SK-N-SH (cell line): ENCODE results near the gene C1QTNF9.

Experiments used
- CHD2 ChIP-seq: fragments of 150-350 bp; IDR thresholded peaks from 2 replicates; pipeline ENCODE4 v1.6.1; 2018; ENCODE audit warnings: low read length; ENCODE audit not compliant: partially characterized antibody
- CTCF ChIP-seq: fragments of 200-600 bp; sonication (generic); IDR thresholded peaks from 2 replicates; pipeline ENCODE4 v1.6.1; 2017; ENCODE audit warnings: antibody characterized with exemption, mild to moderate bottlenecking, moderate library complexity
- EP300 ChIP-seq, 2 experiments: IDR thresholded peaks; 2 replicates each; pipeline versions ENCODE4 v1.4.0 to v1.6.1; 2012; ENCODE audit warnings: borderline replicate concordance in 1 of 2, low read depth in 1 of 2, low read length in 1 of 2
- EZH2phosphoT487 ChIP-seq: fragments of 200-600 bp; sonication (generic); IDR thresholded peaks from 2 replicates; pipeline ENCODE4 v1.6.1; 2017; ENCODE audit warnings: low read depth, mixed run types, mild to moderate bottlenecking, antibody characterized with exemption, moderate library complexity, borderline replicate concordance
- FOXM1 ChIP-seq: IDR thresholded peaks from 2 replicates; pipeline ENCODE4 v1.4.0; 2012; ENCODE audit warnings: low read depth, mild to moderate bottlenecking
- GABPA ChIP-seq: IDR thresholded peaks from 2 replicates; pipeline ENCODE4 v1.4.0; 2012; ENCODE audit warnings: low read depth, mild to moderate bottlenecking
- POLR2AphosphoS5 ChIP-seq: IDR thresholded peaks from 2 replicates; pipeline ENCODE4 v1.6.1; 2012; ENCODE audit warnings: low read depth, low read length
- RAD21 ChIP-seq: IDR thresholded peaks from 2 replicates; pipeline ENCODE4 v1.6.1; 2012; ENCODE audit warnings: mild to moderate bottlenecking, low read length
- RCOR1 ChIP-seq: fragments of 150-350 bp; IDR thresholded peaks from 2 replicates; pipeline ENCODE4 v1.6.1; 2017; ENCODE audit warnings: antibody characterized with exemption, low read length
- REST ChIP-seq: IDR thresholded peaks from 2 replicates; pipeline ENCODE4 v1.6.1; 2012; ENCODE audit warnings: mild to moderate bottlenecking, low read depth, low read length, moderate library complexity
- TAF1 ChIP-seq: IDR thresholded peaks from 2 replicates; pipeline ENCODE4 v1.6.1; 2012; ENCODE audit warnings: low read depth, mild to moderate bottlenecking, low read length, moderate library complexity, borderline replicate concordance
- USF1 ChIP-seq: IDR thresholded peaks from 2 replicates; pipeline ENCODE4 v1.4.0; 2012; ENCODE audit warnings: low read depth, borderline replicate concordance
- USF2 ChIP-seq: fragments of 150-350 bp; IDR thresholded peaks from 2 replicates; pipeline ENCODE4 v1.6.1; 2017; ENCODE audit warnings: antibody characterized with exemption, low read length, low read depth, borderline replicate concordance
- YY1 ChIP-seq: IDR thresholded peaks from 2 replicates; pipeline ENCODE4 v1.4.0; 2012; ENCODE audit warnings: low read depth, mild to moderate bottlenecking

- TF ChIP-seq EZH2phosphoT487 (no peak), CTCF (no peak), USF2 (no peak), TAF1 (no peak), REST (no peak), RCOR1 (no peak), POLR2AphosphoS5 (no peak), EP300 (IDR thresholded peaks at IDR 0.05; ENCODE audit: borderline replicate concordance in 1 of 2, low read depth in 1 of 2, low read length in 1 of 2) (no peak), FOXM1 (no peak), GABPA (no peak), RAD21 (no peak), CHD2 (no peak), YY1 (no peak), USF1 (no peak)
These were observed 1.3 kb upstream of the C1QTNF9 start for GRCh38 chr13:24308068-24308445.
